ENCODE results near the gene KIF12.
"Not testable (repeated sequence)": the region's sequence is repeated elsewhere in the genome, so short reads cannot be mapped to it uniquely, and the experiment has no call there.

The KIF12 gene

GRCh38 chr9:114060711-114061110 lies 38.4 kb downstream of the KIF12 start:
- DNase-seq = no peak

- no peak for DNase-seq
Measured at GRCh38 chr9:114060070-114060469, 39.0 kb downstream of the KIF12 start.

GRCh38 chr9:114059047-114059803 lies 39.9 kb downstream of the KIF12 start:
- no peak for DNase-seq

DNA sequence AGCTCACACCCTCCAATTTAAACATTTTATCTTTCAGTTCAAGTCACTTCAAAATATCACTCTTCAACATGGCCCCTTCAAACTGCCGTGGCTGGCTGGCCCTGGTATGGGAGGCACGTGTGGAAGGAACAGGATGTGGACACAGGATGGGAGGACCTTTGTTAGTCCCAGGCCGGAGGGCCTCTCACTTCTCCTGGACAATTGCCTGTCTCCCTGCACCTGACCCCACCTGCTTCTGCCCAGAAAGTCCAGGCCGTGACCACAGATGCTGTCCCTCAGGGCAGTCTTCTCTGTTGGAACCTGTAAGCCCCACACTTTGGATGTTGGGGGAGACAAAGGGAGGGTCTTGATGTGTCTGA lies 40.4 kb downstream of the KIF12 start:
- no peak for DNase-seq

DNA sequence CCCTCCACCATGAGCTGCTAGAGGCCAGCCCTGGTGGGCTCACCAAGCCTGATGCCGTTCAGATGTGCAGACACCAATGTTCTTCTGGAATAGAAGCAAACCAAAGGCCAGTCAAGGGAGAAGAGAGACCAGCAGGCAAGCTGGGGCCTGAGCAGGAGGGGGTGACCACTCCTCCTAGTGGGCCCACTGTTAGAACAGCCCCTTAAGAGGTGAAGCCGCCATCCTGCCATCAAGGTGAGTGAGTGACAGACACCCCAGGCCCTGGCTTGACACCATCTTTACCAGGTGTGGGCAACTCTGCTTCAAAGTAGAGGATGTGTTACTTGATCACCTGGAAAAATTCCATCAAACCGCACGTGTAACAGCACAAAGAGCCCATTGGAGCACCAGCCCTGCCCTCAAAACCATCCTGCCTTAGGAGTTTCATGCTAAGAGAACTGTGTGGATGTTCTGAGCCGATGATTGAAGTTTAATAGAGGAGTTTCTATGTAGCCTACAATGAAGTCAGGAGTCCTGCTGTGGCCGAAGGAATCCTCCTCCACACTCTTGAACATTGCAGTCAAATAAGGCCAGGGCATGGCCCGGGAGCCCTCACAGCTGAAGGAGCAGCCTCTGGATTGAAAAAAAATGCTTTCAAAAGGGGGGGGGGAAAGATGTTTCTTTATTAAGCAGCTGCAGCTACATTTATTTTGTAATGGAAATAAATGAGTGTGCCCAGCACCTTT lies 41.8 kb downstream of the KIF12 start:
- DNase-seq = no peak

GRCh38 chr9:114056527-114056926 lies 42.6 kb downstream of the KIF12 start:
- no peak for DNase-seq

GRCh38 chr9:114055894-114056293 lies 43.2 kb downstream of the KIF12 start:
- no peak for DNase-seq

DNA sequence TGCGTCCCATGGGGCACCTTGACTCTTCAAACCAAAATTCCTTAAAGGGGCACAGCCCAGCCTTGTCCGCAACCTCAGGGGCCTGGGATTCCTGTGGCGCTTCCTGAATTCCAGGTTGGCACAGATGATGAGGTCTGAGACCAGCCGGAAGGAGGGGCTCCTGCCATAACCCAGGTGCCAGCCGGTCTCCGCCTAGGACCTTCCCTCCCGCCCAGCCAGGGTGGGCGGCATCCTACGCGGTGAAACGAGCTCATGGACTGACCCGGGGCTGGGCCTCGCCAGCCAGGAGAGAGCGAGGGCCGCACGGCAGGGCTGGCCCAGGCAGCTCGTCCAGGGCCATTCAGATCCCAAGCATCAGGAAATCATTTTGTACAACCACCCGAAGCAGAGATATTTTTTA lies 44.0 kb downstream of the KIF12 start:
- DNase-seq = no peak

GRCh38 chr9:114054191-114054690 lies 44.9 kb downstream of the KIF12 start:
- DNase-seq = no peak

DNA sequence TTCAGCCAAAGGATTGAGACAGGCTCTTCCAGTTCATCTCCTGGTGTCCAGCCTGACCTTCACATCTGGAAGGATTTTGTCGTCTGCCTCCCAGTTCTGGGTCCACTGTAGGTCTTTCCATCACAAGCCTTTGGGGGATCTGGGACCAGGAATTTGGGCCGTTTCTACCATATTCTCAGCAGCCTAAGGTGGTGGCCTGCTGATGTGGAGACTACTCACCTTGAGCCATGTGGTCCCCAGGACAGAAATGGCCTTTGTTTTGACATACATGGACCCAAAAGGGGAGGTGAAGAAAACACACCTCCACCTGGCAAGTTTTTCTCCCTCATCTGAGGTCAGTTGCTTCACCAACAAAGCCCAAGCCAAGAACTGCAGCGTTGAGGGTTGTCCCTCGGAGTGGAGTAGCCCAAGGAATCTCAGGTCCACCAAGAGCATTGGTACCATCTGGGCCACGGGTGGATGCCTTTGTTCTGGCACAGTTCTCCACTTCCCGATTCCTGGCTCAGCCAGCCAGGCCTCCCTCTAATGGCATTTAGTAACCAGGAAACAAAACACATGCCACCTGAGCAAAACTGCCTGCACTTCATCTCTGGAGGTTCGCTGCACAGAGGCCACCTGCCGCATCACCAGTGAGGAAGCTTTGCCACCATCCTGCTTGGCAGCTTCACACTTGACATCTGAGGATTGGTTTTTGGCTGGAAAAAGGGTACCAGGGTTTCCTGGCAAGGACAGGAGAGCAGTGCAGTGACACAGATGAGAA lies 45.7 kb downstream of the KIF12 start:
- DNase-seq = no peak

- no peak for DNase-seq
Measured at GRCh38 chr9:114051706-114052105, 47.4 kb downstream of the KIF12 start.

GRCh38 chr9:114051281-114051680 lies 47.8 kb downstream of the KIF12 start:
- DNase-seq = no peak

- DNase-seq = no peak
Measured at GRCh38 chr9:114050646-114051045, 48.4 kb downstream of the KIF12 start.

DNA sequence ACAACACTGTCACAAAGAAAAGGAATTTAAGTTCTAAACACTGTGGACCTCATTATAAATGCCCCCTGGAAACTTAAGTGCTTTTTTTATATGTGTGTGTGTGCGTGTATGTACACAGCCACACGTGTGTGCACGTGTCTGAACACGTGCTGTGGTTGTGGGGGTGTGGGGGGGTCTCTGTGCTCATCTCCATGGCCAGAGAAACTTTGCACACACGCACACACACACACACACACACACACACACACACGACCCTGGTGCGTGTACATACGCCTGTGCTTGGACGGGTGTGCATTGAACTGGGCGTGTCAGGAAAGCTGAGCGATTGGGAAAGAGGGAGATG lies 48.9 kb downstream of the KIF12 start:
- no peak for DNase-seq

GRCh38 chr9:114049441-114050225 lies 49.5 kb downstream of the KIF12 start:
- no peak for DNase-seq

- DNase-seq = no peak
Measured at GRCh38 chr9:114048533-114049415, 50.3 kb downstream of the KIF12 start.

GRCh38 chr9:114047717-114048116 lies 51.4 kb downstream of the KIF12 start:
- no peak for DNase-seq

GRCh38 chr9:114046875-114047274 lies 52.2 kb downstream of the KIF12 start:
- DNase-seq = no peak

DNA sequence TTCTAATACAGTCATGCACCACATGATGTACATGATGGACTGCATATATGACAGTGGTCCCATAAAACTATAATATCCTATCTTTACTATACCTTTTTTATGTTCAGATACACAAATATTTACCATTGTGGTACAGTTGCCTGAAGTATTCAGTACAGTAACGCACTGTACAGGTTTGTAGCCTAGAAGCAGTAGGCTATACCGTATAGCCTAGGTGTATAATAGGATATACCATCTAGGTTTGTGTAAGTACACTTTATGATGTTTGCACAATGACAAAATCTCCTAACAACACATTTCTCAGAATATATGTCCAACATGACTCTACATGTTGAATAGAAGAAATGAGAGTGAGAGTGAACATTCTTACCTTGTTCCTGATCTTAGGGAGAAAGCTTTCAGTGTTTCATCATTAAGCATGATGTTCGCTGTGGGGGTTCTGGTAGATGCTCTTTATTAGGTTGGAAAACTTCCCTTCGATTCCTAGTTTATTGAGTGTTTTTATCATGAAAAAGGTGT lies 52.8 kb downstream of the KIF12 start:
- DNase-seq = no peak

- not testable (repeated sequence) for DNase-seq
Measured at GRCh38 chr9:114043660-114044059, 55.4 kb downstream of the KIF12 start.

Data from NK-92 treated with Interleukin-12 subunit alpha and Interleukin-12 subunit beta, amount 100 ng/mL, for 24 hours (cell line).